Adrenal gland (tissue), 12 donors: ENCODE measurements around the gene FNDC11. TPM values are rescaled to one million over a fixed set of nuclear protein-coding genes. Genes with fewer than 3 reads are reported as not detected.

Experiments
- DNase-seq, 7 donors: peaks; one replicate each; pipeline ENCODE4 v3.0.0-alpha.2; 2019 to 2020
- H3K27ac ChIP-seq, 5 donors: fragments of 200-600 bp; sonication (generic) in 4 of 5; 1 replicate in 3 of 5; 2 replicates in 2 of 5; pipeline versions ENCODE4 v1.5.1 to v1.8.0; 2016 to 2020; ENCODE audit warnings: mild to moderate bottlenecking in 1 of 5
- H3K27me3 ChIP-seq: fragments of 200-600 bp; 2 replicates; pipeline ENCODE4 v1.8.0; 2021
- H3K36me3 ChIP-seq, 2 donors: fragments of 200-600 bp; replicated peaks in 1 of 2; 1 replicate in 1 of 2; 2 replicates in 1 of 2; pipeline versions ENCODE4 v1.5.1 to v1.8.0; 2018 to 2022
- H3K4me1 ChIP-seq, 2 donors: fragments of 200-600 bp; replicated peaks in 1 of 2; 1 replicate in 1 of 2; 2 replicates in 1 of 2; pipeline versions ENCODE4 v1.5.1 to v1.8.0; 2018 to 2021
- H3K4me3 ChIP-seq, 4 donors: fragments of 200-600 bp; sonication (generic) in 3 of 4; one replicate each; pipeline ENCODE4 v1.5.1; 2016 to 2018
- H3K9me3 ChIP-seq, 3 donors: fragments of 200-600 bp; sonication (generic) in 1 of 3; replicated peaks in 1 of 3; 1 replicate in 2 of 3; 2 replicates in 1 of 3; pipeline versions ENCODE4 v1.5.1 to v1.8.0; 2016 to 2021
- POLR2A ChIP-seq, 2 donors: fragments of 450-650 bp; IDR thresholded peaks; one replicate each; pipeline ENCODE4 v1.6.1; 2017; ENCODE audit warnings: antibody characterized with exemption in 2 of 2, mild to moderate bottlenecking in 2 of 2, moderate library complexity in 1 of 2
- WGBS, 4 donors: extraction: QIAGEN DNeasy Blood & Tissue Kit in 2 of 4; methylation state at CpG; one replicate each; pipeline versions ENCODE4 v1.1.5 to v1.1.7; 2013 to 2017; 5-methylcytosine and 5-hydroxymethylcytosine counted together
- intact Hi-C, 2 donors: fragments of 100-400 bp; cut with DNase I; formaldehyde crosslinking; loops; one replicate each; pipeline versions ENCODE4 v1.14.1 to v1.15.0; 2022 to 2023
- polyA plus RNA-seq, 3 donors: library from polyadenylated mRNA; stranded (reverse); fragments of 200-250 nt in 2 of 3; fragments of 350-450 nt in 1 of 3; fragmentation: Illumina TruSeq in 1 of 3; extraction: RNeasy Lipid Tissue Mini Kit (QIAGEN cat#74804) in 1 of 3; gene quantifications; one replicate each; pipeline ENCODE4 v1.2.3, GENCODE V29; 2013 to 2014
- total RNA-seq, 9 donors: library from RNA; depleted of rRNA in 4 of 9; stranded (reverse); fragments of >200 nt in 4 of 9; fragments of 120-200 nt in 1 of 9; fragmentation: NEBNext Ultra II Directional in 1 of 9; extraction: Animal tissue kit (Norgen Biotek cat#: 25700) in 1 of 9; gene quantifications; one replicate each; pipeline versions ENCODE4 v1.1.0 to v1.2.4, GENCODE V29; 2013 to 2023
- TF ChIP-seq, protein P1 (sequence below), 6 experiments: fragments of 450-650 bp in 4 of 6; fragments of 200-600 bp in 2 of 6; sonication (generic) in 1 of 6; IDR thresholded peaks; 1 replicate in 5 of 6; 2 replicates in 1 of 6; pipeline versions ENCODE4 v1.5.1 to v1.8.0; 2016 to 2021; ENCODE audit warnings: antibody characterized with exemption in 6 of 6, mild to moderate bottlenecking in 2 of 6, moderate library complexity in 1 of 6
- donor health status: healthy with polysubstance abuse.
- donor health status: Bipolar disorder and iron deficiency.
- donor health status: DM: yes; HTN: yes; CAD: no.
- donor health status: DM: no; HTN: no; CAD: no.
- donor health status: DM: no; HTN: no; CAD: no.
- donor health status: DM: yes; HTN: yes; CAD: no.

Gene FNDC11
- total and polyA plus RNA-seq, 12 donors = 0.20 to 0.83 (median 0.43) TPM; not detected in 4

DNA sequence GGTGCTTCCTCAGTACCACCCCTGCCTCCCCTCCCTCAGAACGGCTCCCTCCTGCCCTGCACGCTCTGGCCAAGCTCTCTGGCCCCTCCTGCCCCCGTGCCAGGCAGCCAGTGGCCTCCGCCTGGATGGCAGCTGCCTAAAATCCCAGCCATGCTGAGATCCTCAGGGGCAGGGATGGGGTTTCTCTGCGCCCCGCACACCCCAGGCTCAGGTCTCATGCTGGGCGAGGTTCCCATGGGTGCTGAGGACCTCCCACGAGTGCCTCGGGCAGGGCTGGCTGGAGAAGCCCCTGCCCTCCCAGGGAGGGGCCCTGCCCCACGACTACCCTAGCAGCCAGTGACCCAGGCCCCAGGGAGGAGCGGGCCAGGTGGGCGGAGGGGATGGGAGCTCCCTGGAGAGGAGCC lies 19.5 kb upstream of the FNDC11 start:
- intact Hi-C loops = loop anchor here in 1 of 2 donors (10.0 kb wide), 1 partner anchor 330 kb away; the partner anchor contains the start of genes ABHD16B and TPD52L2
- Histone ChIP-seq H3K9me3 (no peaks in the 10 kb centered on the region), H3K27me3 (peaks cover 7% of the 10 kb centered on the region), H3K4me3 (no peak overlapping the region), H3K27ac (no peak overlapping the region), H3K4me1 (peaks cover 0 to 7% of the 10 kb centered on the region in 2 donors), H3K36me3 (no peaks in the 10 kb centered on the region)
- TF ChIP-seq, protein P1, sequence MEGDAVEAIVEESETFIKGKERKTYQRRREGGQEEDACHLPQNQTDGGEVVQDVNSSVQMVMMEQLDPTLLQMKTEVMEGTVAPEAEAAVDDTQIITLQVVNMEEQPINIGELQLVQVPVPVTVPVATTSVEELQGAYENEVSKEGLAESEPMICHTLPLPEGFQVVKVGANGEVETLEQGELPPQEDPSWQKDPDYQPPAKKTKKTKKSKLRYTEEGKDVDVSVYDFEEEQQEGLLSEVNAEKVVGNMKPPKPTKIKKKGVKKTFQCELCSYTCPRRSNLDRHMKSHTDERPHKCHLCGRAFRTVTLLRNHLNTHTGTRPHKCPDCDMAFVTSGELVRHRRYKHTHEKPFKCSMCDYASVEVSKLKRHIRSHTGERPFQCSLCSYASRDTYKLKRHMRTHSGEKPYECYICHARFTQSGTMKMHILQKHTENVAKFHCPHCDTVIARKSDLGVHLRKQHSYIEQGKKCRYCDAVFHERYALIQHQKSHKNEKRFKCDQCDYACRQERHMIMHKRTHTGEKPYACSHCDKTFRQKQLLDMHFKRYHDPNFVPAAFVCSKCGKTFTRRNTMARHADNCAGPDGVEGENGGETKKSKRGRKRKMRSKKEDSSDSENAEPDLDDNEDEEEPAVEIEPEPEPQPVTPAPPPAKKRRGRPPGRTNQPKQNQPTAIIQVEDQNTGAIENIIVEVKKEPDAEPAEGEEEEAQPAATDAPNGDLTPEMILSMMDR (IDR thresholded peaks at IDR 0.05) = no peak
- TF ChIP-seq POLR2A (IDR thresholded peaks at IDR 0.05) = no peak
- DNase-seq = no peak
- 50 to 77% (median 65%) methylated on average over 4 to 12 of the region's 12 CpGs for WGBS, 4 donors

DNA sequence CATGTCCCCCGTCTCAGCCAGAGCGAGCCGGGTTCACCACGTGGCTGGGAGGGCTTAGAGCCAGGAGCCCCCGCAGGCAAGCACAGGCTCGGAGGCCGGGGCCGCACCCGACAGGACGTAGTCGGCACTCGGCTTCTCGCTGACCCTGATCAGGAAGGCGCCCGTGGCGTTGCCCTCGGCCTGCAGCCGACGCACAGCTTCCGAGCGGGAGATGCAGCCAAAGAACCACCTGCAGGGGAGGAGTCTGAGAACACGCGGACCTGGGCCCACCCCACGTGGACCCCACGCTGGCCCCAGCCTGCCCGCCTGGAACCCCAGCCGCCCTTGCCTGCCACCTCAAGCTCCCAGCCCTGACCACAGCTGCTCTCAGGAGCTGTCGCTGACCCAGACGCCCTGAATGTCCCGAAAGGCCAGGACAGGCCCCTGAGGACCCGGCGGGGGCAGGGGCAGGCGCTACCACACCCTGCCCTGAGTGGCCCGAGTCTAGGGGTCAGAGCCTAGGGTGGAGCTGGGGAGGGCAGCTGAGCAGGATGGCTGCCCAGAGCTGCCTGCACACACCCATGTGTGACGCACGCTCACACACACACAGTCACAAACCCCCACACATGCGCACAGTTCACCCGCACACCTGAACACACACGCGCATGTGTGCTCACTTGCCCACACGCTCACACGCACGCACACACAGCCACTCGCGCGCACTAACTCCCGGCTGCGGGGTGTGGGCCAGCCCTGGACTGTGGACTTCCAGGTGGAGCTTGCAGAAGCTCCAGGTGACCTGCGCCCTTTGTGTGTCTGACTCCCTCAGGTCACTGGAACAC lies 18.9 kb upstream of the FNDC11 start:
- Histone ChIP-seq H3K4me1 (peaks cover 0 to 7% of the 10 kb centered on the region in 2 donors), H3K27me3 (peaks cover 7% of the 10 kb centered on the region), H3K27ac (no peak overlapping the region), H3K4me3 (no peak overlapping the region), H3K9me3 (no peaks in the 10 kb centered on the region), H3K36me3 (no peaks in the 10 kb centered on the region)
- DNase-seq = no peak
- intact Hi-C loops = loop anchor here (5.0 to 10.0 kb wide), 2 partner anchors 330 to 442 kb away; partner anchors contain the start of genes ABHD16B (in 1 of the 2), SAMD10 (in 1 of the 2) and TPD52L2 (in 1 of the 2)
- TF ChIP-seq, protein P1 (IDR thresholded peaks at IDR 0.05) = no peak
- TF ChIP-seq POLR2A (IDR thresholded peaks at IDR 0.05) = no peak
- 61 to 76% (median 70%) methylated on average over 23 to 49 of the region's 49 CpGs for WGBS, 4 donors

DNA sequence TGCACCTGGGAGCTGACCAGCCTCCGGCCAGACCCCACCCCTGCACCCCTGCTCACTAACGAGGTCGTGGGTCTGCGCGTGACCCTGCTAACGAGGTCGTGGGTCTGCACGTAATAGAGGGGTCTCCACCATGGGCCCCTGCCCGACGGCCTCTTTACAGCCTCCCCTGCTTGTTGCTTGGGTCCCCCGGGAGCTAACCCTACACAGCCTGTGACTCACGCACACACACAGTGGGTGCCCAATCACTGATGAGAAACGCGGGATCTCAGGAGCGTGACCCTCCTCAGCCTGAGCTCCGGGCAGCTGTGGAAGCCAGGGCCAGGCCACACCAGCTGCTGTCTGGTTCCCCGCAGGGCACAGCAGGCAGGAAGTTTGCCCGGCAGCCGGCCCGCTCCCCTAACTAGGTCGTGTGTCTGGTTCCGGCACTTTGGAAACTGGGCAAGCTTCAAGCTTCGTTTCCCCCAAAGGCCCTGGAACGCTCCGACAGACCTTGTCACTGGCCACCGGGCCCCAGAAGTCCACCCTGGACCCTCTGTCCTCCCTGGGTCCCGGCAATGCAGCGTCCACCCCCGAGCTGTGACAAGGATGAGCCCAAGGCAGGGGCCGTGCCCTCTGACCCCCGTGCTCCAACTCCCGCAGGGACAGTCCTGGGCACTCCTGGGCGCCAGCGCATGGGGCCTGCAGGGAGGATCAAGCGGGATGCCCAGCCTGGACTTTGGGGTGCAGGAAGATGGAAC lies 17.6 kb upstream of the FNDC11 start:
- H3K4me1 ChIP-seq = peaks cover 0 to 7% of the 10 kb centered on the region in 2 donors
- intact Hi-C loops = loop anchor here (5.0 to 10.0 kb wide), 2 partner anchors 328 to 441 kb away; partner anchors contain the start of genes ABHD16B (in 1 of the 2), SAMD10 (in 1 of the 2) and TPD52L2 (in 1 of the 2)
- H3K4me3 ChIP-seq = no peak overlapping the region
- WGBS, 4 donors = 49 to 67% (median 61%) methylated on average over 6 to 35 of the region's 35 CpGs
- H3K36me3 ChIP-seq = no peaks in the 10 kb centered on the region
- H3K9me3 ChIP-seq = no peaks in the 10 kb centered on the region
- peaks cover 7% of the 10 kb centered on the region for H3K27me3 ChIP-seq
- no peak for TF ChIP-seq POLR2A (IDR thresholded peaks at IDR 0.05)
- TF ChIP-seq, protein P1 (IDR thresholded peaks at IDR 0.05) = no peak
- DNase-seq = peak in 1 of 7 donors; percentile 65
- H3K27ac ChIP-seq = no peak overlapping the region
